Myocyte (in vitro differentiated cells): ENCODE results near the gene VANGL2. TPM values are rescaled to one million over a fixed set of nuclear protein-coding genes. Genes with fewer than 3 reads are reported as not detected.
"Not testable (repeated sequence)": the region's sequence is repeated elsewhere in the genome, so short reads cannot be mapped to it uniquely, and the experiment has no call there.

Source experiments
- DNase-seq: peaks from one replicate; pipeline ENCODE4 v3.0.0-alpha.2; 2012; ENCODE audit warnings: low read depth
- total RNA-seq: library from RNA; depleted of rRNA; stranded (reverse); fragments of >200 nt; gene quantifications from 2 replicates; pipeline ENCODE4 v1.2.3, GENCODE V29; 2014

Gene VANGL2
- total RNA-seq, 1 donor from 2014 or later, result 0.05 TPM

GRCh38 chr1:160370561-160371345 lies 29.6 kb upstream of the VANGL2 start:
- DNase-seq, result no peak

- DNase-seq, result peak; percentile 55
These were observed 29.1 kb upstream of the VANGL2 start for GRCh38 chr1:160371346-160371631.

GRCh38 chr1:160371756-160372155 lies 28.6 kb upstream of the VANGL2 start:
- no peak for DNase-seq

- DNase-seq, result no peak
These were observed 26.7 kb upstream of the VANGL2 start for GRCh38 chr1:160373696-160374095.

GRCh38 chr1:160374306-160375110 lies 25.9 kb upstream of the VANGL2 start:
- peak; percentile 33 for DNase-seq

GRCh38 chr1:160375788-160376524 lies 24.4 kb upstream of the VANGL2 start:
- no peak for DNase-seq

- DNase-seq, result peak; percentile 70
These were observed 23.7 kb upstream of the VANGL2 start for GRCh38 chr1:160376525-160377131.

GRCh38 chr1:160377585-160378206 lies 22.7 kb upstream of the VANGL2 start:
- no peak for DNase-seq

- DNase-seq, result not testable (repeated sequence)
These were observed 15.6 kb upstream of the VANGL2 start for GRCh38 chr1:160384812-160385211.

- not testable (repeated sequence) for DNase-seq
These were observed 12.0 kb upstream of the VANGL2 start for GRCh38 chr1:160388406-160388805.

- DNase-seq, result no peak
These were observed 5.7 kb upstream of the VANGL2 start for GRCh38 chr1:160394673-160395072.

- no peak for DNase-seq
These were observed 2.7 kb upstream of the VANGL2 start for GRCh38 chr1:160397651-160398050.

GRCh38 chr1:160398823-160399222 lies 1.5 kb upstream of the VANGL2 start:
- no peak for DNase-seq

- no peak for DNase-seq
These were observed 681 bp upstream of the VANGL2 start for GRCh38 chr1:160399544-160400222.

GRCh38 chr1:160400646-160401486 lies 502 bp downstream of the VANGL2 start:
- DNase-seq, result no peak

- no peak for DNase-seq
These were observed 1.1 kb downstream of the VANGL2 start for GRCh38 chr1:160401487-160401805.

GRCh38 chr1:160402001-160402795 lies 1.8 kb downstream of the VANGL2 start:
- no peak for DNase-seq

- DNase-seq, result no peak
These were observed 2.9 kb downstream of the VANGL2 start for GRCh38 chr1:160403244-160403643.

GRCh38 chr1:160404094-160404493 lies 3.7 kb downstream of the VANGL2 start:
- DNase-seq, result no peak
